Measurements from ENCODE around the gene MAGEL2. TPM values are rescaled to one million over a fixed set of nuclear protein-coding genes. Genes with fewer than 3 reads are reported as not detected.

Gene MAGEL2
- total and polyA plus RNA-seq, 2 of the 8 experiments (the other 6 are each of a cell fraction or from before 2014, with no cell fraction given) = 0.63 to 4.5 TPM

GRCh38 chr15:23686466-23687142 is 38.9 kb upstream of the MAGEL2 start:
- H3K36me3 ChIP-seq (ENCODE audit: control insufficient read depth in 2 of 4, insufficient read depth in 4 of 4, low read length in 3 of 4) = no peaks in the 10 kb centered on the region
- H3K79me2 ChIP-seq (ENCODE audit: control insufficient read depth in 1 of 2, insufficient read depth in 2 of 2, low read length in 2 of 2) = no peaks in the 10 kb centered on the region
- FAIRE-seq (no peak), DNase-seq (ENCODE audit: low read depth in 1 of 2, low spot score in 2 of 2) (peak in 1 of 2 experiments; percentile 44)
- peak overlapping the region; percentile 52 to 65 (median 56) for H3K4me3 ChIP-seq (ENCODE audit: extremely low read depth in 1 of 4, insufficient read depth in 2 of 4, low read depth in 3 of 4, low read length in 4 of 4)
- H3K56ac ChIP-seq (replicated peaks; ENCODE audit: insufficient read length, low read depth, low read length) = no peak overlapping the region
- no peak overlapping the region for H4K5ac ChIP-seq (ENCODE audit: insufficient read length, low read depth, low read length)
- no peak overlapping the region for H3K14ac ChIP-seq (ENCODE audit: insufficient read length)
- H4K91ac ChIP-seq (replicated peaks; ENCODE audit: insufficient read length, low read length) = no peak overlapping the region
- no peak overlapping the region for H2BK120ac ChIP-seq (replicated peaks; ENCODE audit: low read depth, low read length)
- H2BK5ac ChIP-seq (ENCODE audit: low read depth, low read length) = no peak overlapping the region
- 0 out of 7 replicates have a peak, but pooled peaks cover 0 to 2% (median 0%) of the 10 kb centered on the region in 4 experiments for H3K4me1 ChIP-seq (replicated peaks in 1 of 4; ENCODE audit: control insufficient read depth in 3 of 4, insufficient read depth in 4 of 4, low read length in 3 of 4)
- H3K23me2 ChIP-seq (ENCODE audit: low read depth, low read length) = peaks cover 2% of the 10 kb centered on the region; the same call in 1 of the 2 replicates
- H2AK5ac ChIP-seq (ENCODE audit: low read depth, low read length) = no peak overlapping the region
- H3K27me3 ChIP-seq (replicated peaks in 1 of 4; ENCODE audit: control insufficient read depth in 3 of 4, extremely low read depth in 1 of 4, insufficient read depth in 3 of 4, low read length in 3 of 4) = peaks cover 0 to 3% (median 0%) of the 10 kb centered on the region in 4 experiments; a peak in 1 of 7 replicates
- peak overlapping the region; percentile 80; the same call in 1 of the 2 replicates for H4K8ac ChIP-seq (ENCODE audit: extremely low read depth, insufficient read depth, low read length)
- H4K20me1 ChIP-seq (replicated peaks in 1 of 2; ENCODE audit: control insufficient read depth in 1 of 2, insufficient read depth in 2 of 2, low read length in 2 of 2) = peaks cover 0 to 2% of the 10 kb centered on the region in 2 experiments
- no peak overlapping the region for H3K18ac ChIP-seq (ENCODE audit: extremely low read depth, low read length)
- peaks cover 16 to 68% of the 10 kb centered on the region in 2 experiments for H3K9me3 ChIP-seq (ENCODE audit: insufficient read depth in 2 of 2, low read depth in 1 of 2, low read length in 1 of 2)
- H3K23ac ChIP-seq (ENCODE audit: insufficient read length) = no peak overlapping the region
- H2BK12ac ChIP-seq (ENCODE audit: low read depth, low read length) = no peak overlapping the region
- 47% methylated on average over 43 of the region's 57 CpGs; no CpG with 5 or more reads in 1 of the 2 experiments for WGBS, 2 experiments (ENCODE audit: extremely low coverage in 1 of 2, insufficient coverage in 1 of 2, insufficient read length in 1 of 2, insufficient replicate concordance in 2 of 2, low coverage in 1 of 2, low lambda C conversion rate in 2 of 2, missing lambda C conversion rate in 1 of 2)
- H3K4me2 ChIP-seq (ENCODE audit: insufficient read depth in 1 of 2, low read depth in 2 of 2, low read length in 2 of 2) = peak overlapping the region; percentile 67 to 76
- H2BK20ac ChIP-seq (ENCODE audit: low read length) = no peak overlapping the region
- H2AFZ ChIP-seq (ENCODE audit: low read length) = no peak overlapping the region
- H3K4ac ChIP-seq (replicated peaks; ENCODE audit: insufficient read length, low read depth, low read length) = no peak overlapping the region
- ChIA-PET POLR2A (ENCODE audit: partially characterized antibody) (interaction anchor here (0.5 to 1.3 kb wide), 3 partner anchors 75 to 236 kb away, joined by 3 read pairs; no protein-coding TSS in a partner anchor), CTCF (ENCODE audit: partially characterized antibody) (interaction anchor here (0.8 kb wide), 1 partner anchor 187 kb away, joined by 3 read pairs; no protein-coding TSS in a partner anchor)
- H3K79me1 ChIP-seq (ENCODE audit: low read depth, low read length) = no peaks in the 10 kb centered on the region
- TF ChIP-seq E2F6 (IDR thresholded peaks at IDR 0.05) (0 out of 2 replicates have a peak, but pooled peaks have one; percentile 41), MAX (IDR thresholded peaks at IDR 0.05) (0 out of 2 replicates have a peak, but pooled peaks have one; percentile 11), ATF3 (IDR thresholded peaks at IDR 0.05; ENCODE audit: insufficient read depth, low read depth, low read length) (no peak), ASH2L (IDR thresholded peaks at IDR 0.05; ENCODE audit: low read length) (peak; percentile 49), TAF1 (IDR thresholded peaks at IDR 0.05; ENCODE audit: low read depth, low read length) (no peak)
- peak overlapping the region in 1 of 4 experiments; percentile 22; a peak in 1 of 7 replicates for H3K9ac ChIP-seq (replicated peaks in 1 of 4; ENCODE audit: extremely low read depth in 1 of 4, low read depth in 3 of 4, low read length in 3 of 4)
- H2BK15ac ChIP-seq (ENCODE audit: low read length) = no peak overlapping the region
- H3K27ac ChIP-seq (ENCODE audit: low read depth, low read length) = no peak overlapping the region
